Activated CD8-positive, alpha-beta memory T cell treated with anti-CD3 and anti-CD28 coated beads for 36 hours (primary cell): ENCODE measurements around the gene CD47. TPM values are rescaled to one million over a fixed set of nuclear protein-coding genes. Genes with fewer than 3 reads are reported as not detected.

ENCODE experiments used
- CTCF ChIA-PET: fragments of 350-600 bp; sonication (Branson Sonifier 250); formaldehyde crosslinking; loops from one replicate; lab custom pipeline; 2021; ENCODE audit warnings: antibody characterized with exemption; lab: Charles Lee
- POLR2A ChIA-PET: fragments of 350-600 bp; sonication (Branson Sonifier 250); formaldehyde crosslinking; loops from one replicate; lab custom pipeline; 2021; ENCODE audit warnings: antibody characterized with exemption; lab: Charles Lee
- total RNA-seq, 2 experiments: library from RNA; stranded (reverse); gene quantifications; one replicate each; pipeline ENCODE4 v1.2.3, GENCODE V29; 2021

The CD47 gene
- total RNA-seq, 2 experiments from 2014 or later: 107 to 108 TPM

DNA sequence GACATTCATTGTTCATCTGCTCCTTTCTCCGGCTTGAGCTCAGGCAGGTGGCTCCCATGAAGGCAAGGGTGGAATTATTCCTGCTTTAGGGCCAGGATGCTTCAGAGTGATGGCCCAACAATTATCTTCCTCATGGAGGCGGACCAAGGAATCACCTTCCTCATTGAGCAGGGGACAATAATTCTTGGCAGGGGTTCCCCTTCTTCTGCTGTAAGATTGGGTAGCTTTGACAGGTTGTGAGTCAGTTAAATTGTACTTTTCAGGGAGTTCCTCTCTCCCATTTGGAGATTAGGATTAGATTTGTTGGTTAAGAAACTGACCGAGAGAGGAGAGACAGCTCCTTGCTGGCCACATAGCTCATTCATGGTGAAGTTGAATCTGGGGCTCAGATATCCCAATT lies 31.4 kb upstream of the CD47 start:
- ChIA-PET POLR2A (interaction anchor here (0.6 kb wide), 1 partner anchor 32 kb away, joined by 3 read pairs; no protein-coding TSS in a partner anchor), CTCF (interaction anchor here (1.0 to 1.7 kb wide), 2 partner anchors 284 to 355 kb away, joined by 3 to 4 read pairs; no protein-coding TSS in a partner anchor)

DNA sequence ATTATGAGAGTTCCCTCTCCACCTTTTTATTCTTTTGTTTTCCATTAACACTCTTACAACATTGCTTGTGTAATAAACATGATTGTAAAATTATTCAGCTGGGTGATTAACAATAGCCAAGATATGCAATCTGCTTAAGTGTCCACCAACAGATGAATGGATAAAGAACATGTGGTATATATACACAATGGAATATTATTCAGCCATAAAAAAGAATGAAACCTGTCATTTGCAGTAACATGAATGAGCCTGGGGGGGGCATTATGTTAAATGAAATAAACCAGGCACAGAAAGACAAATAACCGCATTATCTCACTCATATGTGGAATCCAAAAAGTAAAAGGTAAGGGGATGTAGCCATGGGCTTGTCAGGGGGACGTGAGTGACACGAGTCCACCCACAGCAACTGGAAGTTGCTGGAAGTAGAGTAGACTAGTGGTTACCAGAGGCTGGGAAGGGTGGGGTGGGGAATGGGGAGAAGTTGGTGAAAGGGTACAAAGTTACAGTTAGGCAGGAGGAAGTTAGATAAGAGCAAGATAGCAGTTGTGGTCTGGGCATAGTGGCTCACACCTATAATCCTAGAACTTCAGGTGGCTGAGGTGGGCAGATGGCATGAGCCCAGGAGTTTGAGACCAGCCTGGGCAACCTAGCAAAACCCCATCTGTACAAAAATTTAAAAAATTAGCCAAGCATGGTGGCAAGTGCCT lies 28.7 kb upstream of the CD47 start:
- POLR2A ChIA-PET: interaction anchor here (1.4 kb wide), 1 partner anchor 11 kb away, joined by 3 read pairs; no protein-coding TSS in a partner anchor
- CTCF ChIA-PET: no interaction called here

DNA sequence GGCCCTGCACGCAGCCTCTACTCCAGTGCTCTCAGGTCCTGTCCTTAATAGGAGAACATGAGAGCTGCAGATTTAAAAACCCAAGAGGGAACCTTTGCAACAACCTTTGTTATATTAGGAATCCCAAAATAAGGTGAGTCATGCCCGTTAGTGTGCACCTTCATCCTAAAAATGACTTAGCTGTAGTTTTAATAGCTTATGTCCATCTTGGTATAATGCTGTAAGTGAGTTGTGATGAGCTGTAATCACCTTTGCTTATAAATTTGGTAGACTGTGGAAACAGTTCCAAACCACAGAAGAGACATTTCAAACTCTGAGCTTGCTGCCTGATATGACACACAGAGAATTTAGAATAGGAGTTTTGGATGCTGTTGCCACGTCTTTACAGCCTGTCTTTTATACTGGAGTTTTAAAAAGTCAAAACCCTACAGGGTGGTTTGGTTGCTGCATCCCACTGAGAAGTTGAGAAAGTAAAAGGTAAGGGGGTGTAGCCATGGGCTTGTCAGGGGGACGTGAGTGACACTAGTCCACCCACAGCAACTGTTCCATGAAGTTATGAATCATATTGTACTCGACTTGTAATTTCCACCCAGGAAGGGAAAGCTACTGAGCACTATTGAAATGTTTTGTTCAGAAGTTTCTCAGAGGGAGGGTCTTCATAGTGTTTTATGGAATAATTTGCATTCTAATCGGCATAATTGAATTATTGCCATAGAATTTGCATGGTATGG lies 27.4 kb upstream of the CD47 start:
- CTCF ChIA-PET: interaction anchor here (0.9 to 1.5 kb wide), 3 partner anchors 17 to 191 kb away, joined by 3 to 4 read pairs (median 3); no protein-coding TSS in a partner anchor
- POLR2A ChIA-PET: interaction anchor here (1.0 to 1.4 kb wide), 3 partner anchors 13 to 29 kb away, joined by 3 to 5 read pairs (median 4); no protein-coding TSS in a partner anchor

DNA sequence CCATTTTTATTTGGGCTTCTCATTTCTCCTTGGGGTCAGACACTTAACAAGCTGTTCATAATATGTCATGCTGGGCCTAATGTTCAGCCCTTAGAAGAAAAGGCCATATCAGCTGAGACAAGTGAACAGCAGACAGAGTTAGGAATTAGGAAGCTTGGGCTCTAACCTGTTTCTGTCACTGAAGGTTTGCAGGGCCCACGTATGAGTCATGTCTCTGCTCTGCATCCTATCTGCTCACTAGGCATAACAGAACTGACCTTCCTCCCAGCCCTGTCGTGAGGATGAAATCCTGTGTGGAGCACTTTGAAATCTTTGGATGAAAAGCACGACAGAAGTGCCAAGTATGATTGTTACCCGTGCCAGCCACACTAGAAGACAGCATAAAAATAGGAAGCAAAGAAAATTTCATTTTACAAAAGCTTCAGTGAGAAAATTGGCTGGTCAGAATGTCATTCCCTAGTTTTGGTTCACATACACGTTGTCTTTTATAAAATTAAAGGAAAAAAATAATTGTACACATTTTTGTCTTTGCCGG lies 26.5 kb upstream of the CD47 start:
- CTCF ChIA-PET: interaction anchor here (1.1 to 1.5 kb wide), 2 partner anchors 16 to 25 kb away, joined by 3 to 4 read pairs; no protein-coding TSS in a partner anchor
- POLR2A ChIA-PET: interaction anchor here (1.3 kb wide), 1 partner anchor 27 kb away, joined by 4 read pairs; no protein-coding TSS in a partner anchor

DNA sequence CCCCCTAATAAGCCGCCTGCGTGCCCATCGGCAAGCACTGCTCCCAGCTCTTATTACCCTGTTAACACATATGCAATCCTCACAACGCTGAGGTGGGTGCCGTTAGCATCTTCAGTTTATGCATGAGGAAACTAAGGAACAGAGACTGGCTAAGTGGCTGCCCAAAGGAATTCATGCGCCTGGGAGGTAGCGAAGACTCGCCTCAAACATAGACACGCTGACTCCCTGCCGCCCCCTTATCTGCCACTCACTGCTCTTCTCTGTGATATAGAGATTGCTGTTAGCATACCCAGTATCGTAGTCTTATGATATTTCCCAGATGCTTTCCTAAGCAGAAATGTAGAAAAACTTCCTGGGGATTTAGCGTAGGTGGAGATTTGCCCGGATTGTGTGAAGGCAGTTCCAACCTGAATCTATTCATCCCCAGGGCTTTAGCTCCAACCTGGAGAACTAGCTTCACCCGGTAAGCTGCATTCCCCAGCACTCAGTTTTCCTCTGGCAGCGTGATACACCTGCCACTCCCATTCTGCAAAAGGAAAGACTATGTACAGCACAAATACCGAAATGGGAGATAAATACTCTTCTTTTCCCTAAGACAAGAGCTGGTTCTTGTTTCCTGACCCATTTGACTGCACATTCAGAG lies 23.7 kb upstream of the CD47 start:
- CTCF ChIA-PET: no interaction called here
- POLR2A ChIA-PET: no interaction called here

DNA sequence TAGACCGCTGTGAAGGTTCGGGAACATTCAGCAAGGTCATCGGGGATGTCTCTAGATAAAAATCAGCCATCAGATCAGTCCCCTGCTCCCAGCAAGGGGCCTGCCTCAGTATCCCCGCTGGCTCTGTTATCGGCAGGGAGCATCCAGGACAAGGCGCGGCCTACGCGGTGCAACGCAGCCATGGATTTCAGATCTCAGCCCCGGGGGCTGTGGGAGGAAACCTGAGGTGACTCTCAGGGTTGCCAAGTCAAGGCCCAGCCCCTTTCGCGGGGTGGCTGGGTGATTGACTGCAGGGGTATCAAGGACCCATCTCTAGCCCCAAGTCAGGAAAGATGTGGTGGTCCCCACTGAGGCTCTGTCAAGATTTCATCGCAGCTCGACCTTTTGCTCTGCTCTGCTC lies 23.1 kb upstream of the CD47 start:
- POLR2A ChIA-PET: no interaction called here

DNA sequence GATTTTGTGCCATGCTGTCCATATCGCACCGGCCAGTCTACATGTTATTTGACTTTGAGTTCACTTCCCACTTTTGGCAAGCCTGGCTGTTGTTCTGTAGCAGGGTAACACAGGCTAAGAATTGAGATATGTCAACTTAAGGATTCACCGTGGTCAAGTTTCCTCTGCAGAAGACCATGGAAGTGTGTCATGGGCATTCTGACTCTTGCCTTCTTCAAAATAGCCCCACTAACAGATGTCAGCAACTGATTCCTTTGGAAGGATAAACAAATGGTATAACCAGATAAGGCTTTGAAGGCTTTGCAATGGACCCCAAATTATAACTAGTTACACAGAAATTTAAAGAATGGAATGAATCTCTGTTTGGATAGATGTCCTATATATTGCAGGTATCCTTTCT lies 20.1 kb upstream of the CD47 start:
- CTCF ChIA-PET: no interaction called here
- POLR2A ChIA-PET: no interaction called here

More for the DNA sequence above, 23.1 kb upstream of the CD47 start:
- CTCF ChIA-PET: no interaction called here

DNA sequence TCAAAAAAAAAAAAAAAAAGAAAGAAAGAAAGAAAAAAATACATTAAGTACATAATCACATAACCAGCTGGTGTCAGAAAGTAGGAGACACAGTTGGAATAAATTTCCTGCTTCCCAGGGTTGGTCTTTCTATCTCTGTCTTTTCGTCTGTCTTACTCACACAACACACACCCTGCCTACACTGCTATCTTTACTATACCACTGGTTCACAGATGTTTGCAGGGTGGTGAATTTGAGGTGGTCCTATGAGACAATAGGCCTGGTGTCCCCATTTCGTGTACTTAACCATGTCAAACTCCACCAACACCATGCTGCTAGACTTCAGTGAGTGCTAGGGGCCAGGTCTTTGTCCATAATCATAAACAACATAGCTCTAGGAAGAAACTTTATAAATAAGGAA lies 17.6 kb upstream of the CD47 start:
- POLR2A ChIA-PET: no interaction called here
- CTCF ChIA-PET: no interaction called here

DNA sequence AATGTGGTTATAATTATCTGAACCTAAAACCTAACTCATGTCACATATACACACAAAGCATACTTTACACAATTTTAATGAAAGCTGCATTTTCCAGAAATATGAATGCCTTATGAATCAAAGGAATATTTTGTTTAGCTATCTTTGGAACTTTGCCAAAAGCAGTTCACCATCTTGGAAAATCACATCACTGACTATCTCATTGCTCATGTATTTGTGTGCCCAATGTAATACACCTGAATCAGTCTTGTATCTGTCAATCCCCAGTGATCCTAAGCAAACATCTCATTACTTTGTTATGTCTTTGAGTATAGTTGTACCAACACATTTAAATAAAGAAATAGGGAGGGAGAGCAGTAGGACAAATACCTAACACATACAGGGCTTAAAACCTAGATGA lies 15.6 kb upstream of the CD47 start:
- CTCF ChIA-PET: no interaction called here
- POLR2A ChIA-PET: no interaction called here

DNA sequence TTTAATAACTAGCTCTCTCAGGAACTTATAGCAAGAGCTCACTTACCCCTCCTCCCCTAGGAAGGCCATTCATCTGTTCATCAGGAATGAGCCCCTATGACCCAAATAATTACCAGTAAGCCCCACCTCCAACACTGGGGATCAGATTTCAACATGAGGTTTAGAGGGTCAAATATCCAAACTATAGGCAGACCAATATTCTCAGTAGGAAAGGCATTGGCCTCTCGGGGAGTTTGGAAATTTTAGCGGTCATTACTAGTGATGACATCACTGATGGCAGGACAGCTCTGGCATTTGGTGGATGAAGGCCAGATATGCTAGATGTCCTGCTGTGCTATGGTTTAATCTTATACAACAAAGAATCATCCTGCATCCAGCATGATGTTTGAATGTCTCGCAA lies 15.2 kb upstream of the CD47 start:
- ChIA-PET POLR2A (interaction anchor here (0.5 kb wide), 1 partner anchor 20 kb away, joined by 3 read pairs; no protein-coding TSS in a partner anchor), CTCF (no interaction called here)

DNA sequence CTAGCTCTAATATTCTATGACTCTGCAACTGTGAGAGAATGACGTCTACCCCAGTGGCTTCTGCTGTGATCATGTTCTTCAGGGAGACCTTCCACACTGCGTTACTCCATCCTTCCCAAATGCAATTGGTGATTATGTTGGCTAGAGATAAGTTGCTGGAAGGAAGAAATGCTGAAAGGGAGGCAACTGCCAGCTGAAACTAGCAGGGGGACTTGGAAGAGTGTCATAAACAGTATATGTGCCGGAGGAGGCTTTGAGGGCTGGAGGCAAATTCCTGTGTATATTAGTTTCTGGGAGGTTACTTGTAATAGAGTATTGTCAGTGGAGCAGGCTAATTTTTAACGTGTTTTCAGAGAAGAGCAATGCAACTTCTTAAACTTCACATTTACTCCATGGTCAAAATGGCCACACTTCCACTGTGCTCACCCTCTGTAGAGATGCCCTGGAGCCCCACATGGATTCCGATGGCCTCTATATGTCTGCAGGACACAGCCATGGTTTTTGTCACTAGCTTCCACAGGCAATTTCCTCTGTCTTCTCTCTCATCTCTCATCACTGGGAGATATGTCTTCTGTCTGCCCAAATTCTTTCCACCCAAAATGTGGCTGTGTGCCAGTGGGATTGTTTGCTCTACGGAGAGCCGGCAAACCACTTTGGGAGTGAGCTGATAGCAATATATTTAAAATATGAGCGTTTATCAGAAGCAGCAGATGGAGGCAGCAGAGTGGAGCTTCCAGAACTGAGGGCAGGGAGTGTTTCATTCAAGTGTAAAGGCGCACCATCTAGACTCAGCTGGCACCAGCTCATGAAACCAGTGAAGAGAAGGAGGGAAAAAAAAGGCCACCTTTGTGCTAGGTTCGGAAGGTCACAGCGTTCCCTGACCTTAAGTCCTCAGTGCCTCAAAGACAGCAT lies 13.3 kb upstream of the CD47 start:
- ChIA-PET POLR2A (no interaction called here), CTCF (no interaction called here)

DNA sequence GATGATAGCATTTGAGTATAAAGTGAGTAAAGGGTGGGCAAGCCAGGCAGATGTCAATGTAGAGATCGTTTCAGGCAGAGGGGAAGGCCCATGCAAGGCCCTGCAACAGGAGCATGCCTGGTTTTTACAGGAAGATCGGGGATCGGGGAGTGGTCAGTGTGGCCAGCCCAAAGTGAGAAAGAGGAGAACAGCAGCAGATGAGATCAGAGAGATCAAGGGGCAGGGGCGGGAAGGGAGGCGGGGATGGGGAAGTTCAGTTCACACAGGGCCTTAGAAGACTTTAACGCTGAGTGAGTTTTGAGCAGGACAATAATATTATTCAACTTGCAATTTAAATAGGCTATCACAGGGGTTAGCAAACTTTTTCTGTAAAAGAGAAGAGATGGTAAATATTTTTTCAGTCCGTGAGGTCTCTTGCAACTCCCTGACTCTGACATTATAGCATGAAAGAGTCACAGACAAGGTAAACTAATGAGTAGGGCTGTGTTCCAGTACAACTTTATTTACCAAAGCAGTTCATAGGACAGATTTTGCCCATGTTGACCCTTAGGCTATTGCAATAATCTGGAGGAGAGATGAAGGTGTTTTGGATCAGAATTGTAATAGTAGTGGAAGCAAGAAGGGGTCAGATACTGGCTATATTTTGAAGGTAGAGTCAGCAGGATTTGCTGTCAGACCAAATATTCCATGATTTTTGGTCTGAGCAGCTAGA lies 12.4 kb upstream of the CD47 start:
- CTCF ChIA-PET: no interaction called here
- POLR2A ChIA-PET: no interaction called here

DNA sequence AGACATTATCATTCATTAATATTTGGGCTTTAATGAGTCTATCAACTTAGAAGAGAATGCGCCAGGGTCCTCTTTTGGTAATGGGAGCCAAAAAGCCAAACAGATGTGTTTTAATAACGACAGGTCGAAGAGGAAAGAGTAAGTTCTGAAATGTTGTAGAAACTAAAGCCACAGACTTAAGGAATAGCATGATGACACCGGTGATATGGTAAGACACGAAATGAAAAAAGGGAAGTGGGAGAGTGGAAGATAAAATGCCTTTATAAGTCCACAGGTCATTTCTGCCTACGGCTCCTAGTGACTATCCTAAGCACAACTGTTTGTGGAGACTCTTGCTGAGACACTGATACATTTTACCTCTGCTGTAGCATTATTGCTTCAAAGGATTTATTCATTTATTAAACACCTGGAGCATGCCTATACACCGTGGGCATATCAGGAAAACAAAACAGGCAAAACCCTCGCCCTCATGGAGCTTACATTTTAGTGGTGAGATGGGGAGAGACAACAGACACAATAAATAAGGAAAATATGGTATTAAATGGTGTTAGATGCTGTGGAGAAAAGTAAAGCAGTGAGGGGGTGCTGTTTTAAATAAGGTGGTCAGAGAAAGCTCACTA lies 11.7 kb upstream of the CD47 start:
- ChIA-PET CTCF (no interaction called here), POLR2A (no interaction called here)

DNA sequence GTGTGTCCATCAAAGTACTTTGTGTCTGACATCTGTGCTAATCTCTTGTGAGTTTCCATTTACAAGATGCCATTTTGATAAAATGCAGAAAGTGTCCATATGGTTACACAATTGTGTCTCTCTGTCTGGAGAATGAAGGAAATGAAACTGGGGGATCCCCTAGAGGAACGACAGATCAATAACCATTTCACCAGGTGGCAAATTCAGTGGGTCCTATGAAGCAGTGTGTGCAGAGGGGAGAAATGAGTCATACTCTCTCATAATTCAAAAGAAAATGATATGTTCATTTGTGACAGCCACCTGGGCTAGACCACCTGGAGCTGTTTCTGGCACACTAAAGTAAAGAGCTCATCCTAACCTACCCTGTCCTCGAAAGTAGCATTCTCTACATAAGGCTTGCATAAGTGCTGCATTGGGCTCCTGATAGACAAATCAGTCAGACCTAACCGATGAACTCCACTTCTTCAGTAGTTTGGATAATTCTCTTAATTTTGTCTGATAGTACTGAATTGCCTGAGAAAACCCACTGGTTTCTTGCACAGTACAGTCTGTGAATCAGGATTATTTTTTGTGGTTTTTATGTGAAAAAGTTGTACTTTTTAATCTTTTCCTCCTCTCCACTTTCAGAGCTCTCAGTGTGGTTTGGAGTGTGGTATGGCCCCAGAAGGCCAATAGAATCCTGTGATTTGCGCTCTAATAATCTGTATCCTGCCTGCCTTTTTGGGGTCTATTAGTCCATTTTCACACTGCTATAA lies 10.3 kb upstream of the CD47 start:
- POLR2A ChIA-PET: no interaction called here
- CTCF ChIA-PET: interaction anchor here (1.0 to 1.3 kb wide), 3 partner anchors 8 to 30 kb away, joined by 3 to 4 read pairs (median 4); no protein-coding TSS in a partner anchor

DNA sequence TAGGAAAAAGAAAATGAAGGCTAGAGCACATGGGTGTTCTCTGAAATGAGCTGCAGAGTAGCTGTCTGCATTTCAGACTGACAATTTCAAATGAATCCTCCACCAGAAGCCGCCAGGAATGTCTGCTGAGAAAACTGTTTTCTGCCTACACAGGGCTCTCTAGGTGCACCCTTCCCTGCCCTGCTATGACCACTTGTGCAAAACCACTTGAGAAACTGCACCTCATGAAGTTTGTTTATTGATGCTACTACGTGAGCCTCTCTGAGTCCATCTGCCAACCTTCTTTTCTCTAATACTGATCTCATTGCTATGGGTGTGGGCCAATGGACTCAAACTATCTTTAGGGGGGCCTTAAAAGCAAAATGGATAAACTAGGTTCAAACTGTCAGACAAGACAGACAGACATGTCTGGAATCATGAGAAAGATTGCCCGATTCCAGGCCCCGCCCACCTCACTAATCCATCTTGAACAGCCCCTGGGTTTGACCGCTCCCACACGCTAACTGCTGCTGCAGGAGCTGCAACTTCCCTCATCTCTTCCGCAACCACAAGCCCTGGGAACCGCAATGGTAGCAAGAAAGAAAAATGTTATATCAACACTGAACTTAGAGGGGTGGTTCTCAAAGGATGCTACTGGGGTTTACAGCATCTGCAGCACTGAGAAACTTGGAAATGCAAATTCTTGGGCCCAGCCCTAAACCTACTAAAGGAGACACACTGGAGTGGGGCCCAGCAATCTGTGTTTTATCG lies 9.0 kb upstream of the CD47 start:
- POLR2A ChIA-PET: no interaction called here
- CTCF ChIA-PET: no interaction called here

DNA sequence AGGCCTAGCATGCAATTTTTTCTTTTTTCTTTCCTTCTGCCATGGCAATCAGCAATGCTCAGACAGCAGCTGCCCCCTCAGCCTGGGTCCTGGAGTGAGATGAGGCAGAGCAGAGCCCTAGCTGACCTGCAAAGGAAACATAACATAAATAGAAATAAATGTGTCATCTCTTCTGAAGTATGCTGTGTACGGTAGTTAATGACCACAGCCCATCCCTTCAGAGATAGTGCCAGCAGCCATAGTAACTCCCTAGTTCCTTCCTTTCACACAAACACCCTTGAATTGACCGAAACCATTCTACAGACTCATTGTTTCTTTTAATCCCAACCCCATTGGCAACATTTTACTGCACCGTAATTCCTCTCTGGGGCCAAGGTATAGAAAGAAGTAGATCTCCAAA lies 8.4 kb upstream of the CD47 start:
- CTCF ChIA-PET: no interaction called here
- POLR2A ChIA-PET: no interaction called here
